ENCODE data around the gene MMP24OS. TPM values are rescaled to one million over a fixed set of nuclear protein-coding genes. Genes with fewer than 3 reads are reported as not detected.

MMP24OS gene
- total and polyA plus RNA-seq, 7 donors, result 23.2 to 115 (median 39.8) TPM

DNA sequence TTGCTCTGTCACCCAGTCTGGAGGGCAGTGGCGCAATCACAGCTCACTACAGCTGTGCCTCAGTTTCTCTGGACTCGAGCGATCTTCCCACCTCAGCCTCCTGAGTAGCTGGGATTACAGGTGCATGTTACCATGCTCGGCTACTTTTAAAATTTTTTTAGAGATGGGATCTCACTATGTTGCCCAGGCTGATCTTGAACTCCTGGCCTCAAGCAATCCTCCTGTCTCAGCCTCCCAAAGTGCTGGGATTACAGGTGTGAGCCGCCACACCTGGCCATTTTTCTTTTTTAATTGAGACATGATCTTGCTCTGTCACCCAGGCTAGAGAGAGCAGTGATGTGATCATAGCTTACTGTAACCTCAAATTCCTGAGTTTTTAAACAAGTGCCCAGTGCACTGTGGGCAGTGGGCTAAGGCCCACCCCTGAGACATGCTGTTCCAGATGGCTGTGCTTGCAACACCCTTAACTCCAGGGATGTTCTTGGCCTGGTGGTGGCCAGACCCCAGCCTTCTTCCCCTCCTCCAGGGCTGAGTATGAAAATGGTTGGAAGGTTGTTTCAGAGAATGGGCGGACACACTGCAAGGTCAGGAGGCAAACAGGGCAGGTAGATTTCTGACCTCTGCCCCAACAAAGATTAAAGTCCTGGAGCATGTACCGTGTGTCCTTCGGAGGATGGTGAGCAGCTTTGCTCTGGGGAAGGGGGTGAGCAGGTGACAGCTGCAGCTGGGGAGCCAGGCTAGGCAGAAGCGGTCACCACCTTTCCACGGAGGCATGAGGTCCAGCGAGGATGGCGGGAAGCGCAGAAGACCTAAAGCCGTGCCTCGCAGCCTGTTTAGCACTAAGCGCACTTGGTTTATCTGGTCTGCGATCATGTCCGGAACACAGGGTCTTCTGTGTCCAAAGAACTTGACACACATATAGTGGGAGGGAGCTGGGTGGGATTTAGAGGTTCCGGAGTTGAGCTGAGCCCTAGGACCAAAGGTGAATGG, 15.7 kb upstream of the MMP24OS start:
- no peak overlapping the region for H3K4me3 ChIP-seq
- no peak for DNase-seq
- WGBS, 2 donors, result 91 to 94% methylated on average over 19 of the region's 19 CpGs
- no peaks in the 10 kb centered on the region for H3K36me3 ChIP-seq
- no peak overlapping the region for H3K27ac ChIP-seq
- peaks cover 0 to 4% (median 0%) of the 10 kb centered on the region in 3 donors for H3K27me3 ChIP-seq
- no peaks in the 10 kb centered on the region for H3K9me3 ChIP-seq
- intact Hi-C loops (cut with DNase I), result no loop called here
- no peaks in the 10 kb centered on the region for H3K4me1 ChIP-seq
- TF ChIP-seq EP300 (IDR thresholded peaks at IDR 0.05) (no peak), POLR2AphosphoS5 (IDR thresholded peaks at IDR 0.05) (no peak), POLR2A (IDR thresholded peaks at IDR 0.05) (no peak), CTCF (IDR thresholded peaks at IDR 0.05) (no peak)

DNA sequence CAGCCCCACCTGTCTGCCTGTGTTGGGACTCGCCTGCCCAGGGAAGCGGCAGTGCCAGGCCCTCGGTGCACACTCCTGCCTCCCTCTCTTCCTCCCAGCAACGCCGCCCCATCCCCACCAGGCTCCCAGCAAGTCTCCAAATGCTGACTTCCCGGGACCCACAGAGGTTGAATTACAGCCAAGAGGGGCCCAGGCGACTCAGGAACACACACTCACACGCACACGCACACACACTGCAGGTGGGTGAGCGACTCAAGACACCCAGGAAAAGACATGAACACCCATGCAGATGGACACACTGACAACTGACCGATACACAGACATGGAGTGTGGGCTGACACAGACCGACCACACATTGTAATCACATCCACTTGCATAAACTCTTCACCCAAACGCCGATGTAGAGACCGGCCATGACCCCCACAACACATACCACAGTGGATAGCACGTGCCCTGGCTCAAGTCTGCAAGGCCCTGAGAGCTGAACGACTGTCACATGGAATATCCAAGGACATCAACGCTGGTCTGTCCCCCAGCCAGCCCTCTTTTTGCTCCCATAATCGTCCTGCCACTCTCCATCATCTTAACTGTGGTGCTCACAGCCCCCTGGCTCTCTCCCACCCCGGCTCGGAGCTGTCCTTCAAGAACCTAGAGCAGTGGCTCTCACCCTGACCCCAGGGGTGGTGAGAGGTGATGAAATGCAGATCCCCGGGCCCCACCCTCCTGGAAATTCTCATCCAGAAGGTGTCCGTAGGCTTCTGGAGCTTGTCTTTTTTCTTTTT, 14.8 kb upstream of the MMP24OS start:
- Histone ChIP-seq H3K27ac (no peak overlapping the region), H3K4me1 (no peaks in the 10 kb centered on the region), H3K36me3 (no peaks in the 10 kb centered on the region), H3K27me3 (peaks cover 0 to 4% (median 0%) of the 10 kb centered on the region in 3 donors), H3K4me3 (no peak overlapping the region), H3K9me3 (no peaks in the 10 kb centered on the region)
- WGBS, 2 donors, result 81 to 82% methylated on average over 23 of the region's 23 CpGs
- TF ChIP-seq POLR2AphosphoS5 (IDR thresholded peaks at IDR 0.05), result no peak
- TF ChIP-seq EP300 (IDR thresholded peaks at IDR 0.05), result no peak
- TF ChIP-seq POLR2A (IDR thresholded peaks at IDR 0.05), result no peak
- TF ChIP-seq CTCF (IDR thresholded peaks at IDR 0.05), result no peak
- intact Hi-C loops (cut with DNase I), result no loop called here
- DNase-seq, result no peak

DNA sequence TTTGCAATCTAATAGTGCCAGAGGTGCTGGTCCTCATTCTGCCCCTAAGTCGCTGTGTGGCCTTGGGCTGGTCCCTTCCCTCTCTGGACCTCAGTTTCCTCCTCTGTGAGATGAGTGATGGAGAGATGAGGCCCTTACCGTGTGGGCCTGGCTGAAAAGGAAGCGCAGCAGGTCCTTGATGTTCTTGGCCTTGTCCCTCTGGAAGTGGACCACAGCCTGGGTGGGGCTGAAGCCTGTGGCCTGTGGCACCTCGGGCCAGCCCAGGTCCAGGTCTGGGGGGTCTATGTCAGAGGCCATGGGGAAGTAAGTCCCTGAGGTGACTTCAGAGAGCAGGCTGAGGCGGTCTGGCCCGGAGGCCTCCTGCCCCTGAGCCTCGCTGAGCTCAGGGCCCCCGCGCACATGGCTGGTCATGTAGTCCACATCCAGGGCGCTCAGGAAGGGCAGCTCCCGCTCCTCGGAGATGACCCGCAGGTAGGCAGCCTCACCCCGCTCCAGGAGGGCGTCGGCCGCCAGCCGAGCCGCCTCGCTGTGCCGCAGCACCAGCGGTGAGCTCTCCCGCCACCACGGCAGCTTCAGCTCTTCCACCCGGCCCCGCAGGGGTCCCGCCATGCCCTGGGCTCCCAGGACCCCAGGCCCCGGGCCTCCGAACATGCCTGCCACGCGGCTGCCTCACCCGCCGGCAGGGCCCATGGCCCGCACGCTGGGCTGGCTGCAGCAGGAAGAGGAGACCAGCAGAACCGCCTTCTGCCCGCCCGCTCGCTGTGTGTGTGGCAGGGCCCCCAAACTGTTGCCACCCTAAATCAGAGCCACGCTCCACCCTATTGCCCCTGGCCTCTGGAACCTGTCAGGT, 14.0 kb upstream of the MMP24OS start, which contains the start of gene FAM83C:
Gene FAM83C (minus strand): TSS at position 772 of the 850 bp plus-strand sequence. CDS start 121 bp downstream, at position 651.
- TF ChIP-seq CTCF (IDR thresholded peaks at IDR 0.05), result no peak
- no peak for TF ChIP-seq EP300 (IDR thresholded peaks at IDR 0.05)
- no peak for TF ChIP-seq POLR2A (IDR thresholded peaks at IDR 0.05)
- no peak for TF ChIP-seq POLR2AphosphoS5 (IDR thresholded peaks at IDR 0.05)
- Histone ChIP-seq H3K9me3 (no peaks in the 10 kb centered on the region), H3K4me1 (no peaks in the 10 kb centered on the region), H3K27ac (no peak within 1 kb of the TSS), H3K27me3 (peaks cover 0 to 4% (median 0%) of the 10 kb centered on the region in 3 donors), H3K4me3 (no peak within 1 kb of the TSS), H3K36me3 (no peaks in the 10 kb centered on the region)
- intact Hi-C loops (cut with DNase I), result no loop called here
- 79% methylated on average over 40 of the region's 40 CpGs for WGBS, 2 donors
- DNase-seq, result no peak

DNA sequence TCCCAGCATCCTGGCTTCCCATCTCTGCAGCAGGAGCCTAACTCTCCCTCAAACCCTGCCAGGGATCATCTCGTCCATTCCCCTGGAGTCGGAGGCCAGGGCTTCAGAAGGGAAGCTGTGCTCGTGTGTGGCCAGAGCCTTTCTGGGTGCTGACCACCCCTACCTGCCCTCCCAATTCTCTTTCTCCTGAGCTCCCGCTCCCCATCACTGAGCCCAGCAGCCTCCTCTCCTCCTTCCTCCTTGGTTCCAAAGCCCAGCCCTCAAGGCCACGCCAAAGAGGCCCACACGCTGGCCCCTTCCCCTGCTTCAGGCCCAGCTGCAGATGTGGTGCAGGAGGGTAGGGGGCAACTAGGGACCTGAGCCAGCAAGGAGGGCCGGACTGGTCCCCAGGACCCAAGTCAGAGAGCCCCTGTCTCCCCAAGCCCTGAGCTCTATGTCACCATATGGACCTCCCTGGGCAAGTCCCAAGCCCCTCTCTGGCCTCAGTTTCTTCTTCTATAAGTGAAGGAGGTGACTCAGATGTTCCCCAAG, 13.0 kb upstream of the MMP24OS start:
- Histone ChIP-seq H3K9me3 (no peaks in the 10 kb centered on the region), H3K27ac (no peak overlapping the region), H3K4me1 (no peaks in the 10 kb centered on the region), H3K27me3 (peaks cover 0 to 4% (median 0%) of the 10 kb centered on the region in 3 donors), H3K36me3 (no peaks in the 10 kb centered on the region), H3K4me3 (no peak overlapping the region)
- no peak for DNase-seq
- intact Hi-C loops (cut with DNase I), result no loop called here
- TF ChIP-seq EP300 (IDR thresholded peaks at IDR 0.05) (no peak), POLR2A (IDR thresholded peaks at IDR 0.05) (no peak), CTCF (IDR thresholded peaks at IDR 0.05) (no peak), POLR2AphosphoS5 (IDR thresholded peaks at IDR 0.05) (no peak)
- 83 to 88% methylated on average over 7 of the region's 7 CpGs for WGBS, 2 donors

Measured in sigmoid colon (tissue), 7 donors.